G401 (cell line): ENCODE results near the gene LINGO1. TPM values are rescaled to one million over a fixed set of nuclear protein-coding genes. Genes with fewer than 3 reads are reported as not detected.

Experiments used
- DNase-seq: peaks from one replicate; pipeline ENCODE4 v3.0.0-alpha.2; 2015; ENCODE audit warnings: low spot score
- in situ Hi-C: cut with HindIII; loops from 2 replicates; pipeline ENCODE4 v1.10.0; 2016; ENCODE audit warnings: low sequenced_read_pairs, mixed read lengths
- total RNA-seq: library from RNA; depleted of rRNA; stranded (reverse); fragments of >200 nt; shearing (Covaris generic); gene quantifications from 2 replicates; pipeline ENCODE4 v1.2.3, GENCODE V29; 2014

Gene LINGO1
- total RNA-seq, 1 experiment from 2014 or later, result 8.8 TPM

- in situ Hi-C loops, result loop anchor here (10.0 kb wide), 1 partner anchor 60 kb away; no protein-coding TSS in a partner anchor
- DNase-seq, result no peak
Measured at GRCh38 chr15:77604973-77605372, 27.7 kb downstream of the LINGO1 start.

GRCh38 chr15:77603611-77604336, 28.9 kb downstream of the LINGO1 start:
- in situ Hi-C loops, result loop anchor here (10.0 kb wide), 1 partner anchor 59 kb away; no protein-coding TSS in a partner anchor
- DNase-seq, result peak; percentile 50

- no peak for DNase-seq
- in situ Hi-C loops, result loop anchor here (10.0 kb wide), 1 partner anchor 58 kb away; no protein-coding TSS in a partner anchor
Measured at GRCh38 chr15:77602800-77603199, 29.9 kb downstream of the LINGO1 start.

- in situ Hi-C loops, result loop anchor here (10.0 kb wide), 1 partner anchor 55 kb away; no protein-coding TSS in a partner anchor
- DNase-seq, result peak; percentile 70
Measured at GRCh38 chr15:77599899-77600298, 32.8 kb downstream of the LINGO1 start.

- DNase-seq, result no peak
Measured at GRCh38 chr15:77599357-77599756, 33.4 kb downstream of the LINGO1 start.

GRCh38 chr15:77598644-77599043, 34.1 kb downstream of the LINGO1 start:
- DNase-seq, result no peak
- in situ Hi-C loops, result no loop called here

More at GRCh38 chr15:77599357-77599756, 33.4 kb downstream of the LINGO1 start:
- in situ Hi-C loops, result no loop called here

- DNase-seq, result peak; percentile 50
- in situ Hi-C loops, result no loop called here
Measured at GRCh38 chr15:77597804-77598453, 34.8 kb downstream of the LINGO1 start.

- peak; percentile 26 for DNase-seq
- in situ Hi-C loops, result no loop called here
Measured at GRCh38 chr15:77596821-77597803, 35.6 kb downstream of the LINGO1 start.

GRCh38 chr15:77595231-77595630, 37.5 kb downstream of the LINGO1 start:
- in situ Hi-C loops, result no loop called here
- no peak for DNase-seq

- in situ Hi-C loops, result no loop called here
- DNase-seq, result no peak
Measured at GRCh38 chr15:77592758-77593157, 40.0 kb downstream of the LINGO1 start.

GRCh38 chr15:77591968-77592613, 40.6 kb downstream of the LINGO1 start:
- DNase-seq, result no peak
- in situ Hi-C loops, result no loop called here

GRCh38 chr15:77589839-77590238, 42.9 kb downstream of the LINGO1 start:
- no peak for DNase-seq
- in situ Hi-C loops, result no loop called here

GRCh38 chr15:77588126-77588525, 44.6 kb downstream of the LINGO1 start:
- in situ Hi-C loops, result no loop called here

GRCh38 chr15:77584691-77585090, 48.0 kb downstream of the LINGO1 start:
- no peak for DNase-seq
- in situ Hi-C loops, result no loop called here

More at GRCh38 chr15:77588126-77588525, 44.6 kb downstream of the LINGO1 start:
- DNase-seq, result no peak

GRCh38 chr15:77584201-77584600, 48.5 kb downstream of the LINGO1 start:
- in situ Hi-C loops, result no loop called here
- no peak for DNase-seq

- in situ Hi-C loops, result no loop called here
- no peak for DNase-seq
Measured at GRCh38 chr15:77582763-77583162, 49.9 kb downstream of the LINGO1 start.

- in situ Hi-C loops, result no loop called here
- DNase-seq, result no peak
Measured at GRCh38 chr15:77581896-77582569, 50.7 kb downstream of the LINGO1 start.

GRCh38 chr15:77580996-77581682, 51.6 kb downstream of the LINGO1 start:
- in situ Hi-C loops, result no loop called here
- DNase-seq, result peak; percentile 46
